ENCODE measurements around the gene ADAMTS17. TPM values are rescaled to one million over a fixed set of nuclear protein-coding genes. Genes with fewer than 3 reads are reported as not detected.

Gene ADAMTS17
- total RNA-seq, 2 experiments from 2014 or later: 0.81 to 1.0 TPM

GRCh38 chr15:100308213-100308600 lies 33.6 kb downstream of the ADAMTS17 start:
- intact Hi-C loops (cut with micrococcal nuclease): no loop called here
- H3K36me3 Mint-ChIP-seq (ENCODE audit: low read depth): peaks cover 13% of the 10 kb centered on the region
- DNase-seq: no peak
- H3K4me1 Mint-ChIP-seq (ENCODE audit: low read depth): peaks cover 5% of the 10 kb centered on the region
- CTCF ChIA-PET: interaction anchor here (0.6 kb wide), 2 partner anchors 96 to 229 kb away, joined by 3 read pairs; no protein-coding TSS in a partner anchor
- H3K27me3 Mint-ChIP-seq (ENCODE audit: low read depth): no peaks in the 10 kb centered on the region
- H3K27ac Mint-ChIP-seq: no peak overlapping the region
- H3K4me3 Mint-ChIP-seq: no peak overlapping the region
- H3K9me3 Mint-ChIP-seq: no peaks in the 10 kb centered on the region

- H3K36me3 Mint-ChIP-seq (ENCODE audit: low read depth): peaks cover 15% of the 10 kb centered on the region
- DNase-seq: no peak
- H3K9me3 Mint-ChIP-seq: no peaks in the 10 kb centered on the region
- CTCF ChIA-PET: interaction anchor here (0.6 to 1.1 kb wide), 3 partner anchors 31 to 95 kb away, joined by 3 read pairs; no protein-coding TSS in a partner anchor
- H3K27ac Mint-ChIP-seq: no peak overlapping the region
- H3K4me3 Mint-ChIP-seq: peak overlapping the region; percentile 27
- H3K4me1 Mint-ChIP-seq (ENCODE audit: low read depth): peaks cover 5% of the 10 kb centered on the region
- no peaks in the 10 kb centered on the region for H3K27me3 Mint-ChIP-seq (ENCODE audit: low read depth)
- intact Hi-C loops (cut with micrococcal nuclease): no loop called here
Measured at GRCh38 chr15:100307241-100308212, 34.2 kb downstream of the ADAMTS17 start.

DNA sequence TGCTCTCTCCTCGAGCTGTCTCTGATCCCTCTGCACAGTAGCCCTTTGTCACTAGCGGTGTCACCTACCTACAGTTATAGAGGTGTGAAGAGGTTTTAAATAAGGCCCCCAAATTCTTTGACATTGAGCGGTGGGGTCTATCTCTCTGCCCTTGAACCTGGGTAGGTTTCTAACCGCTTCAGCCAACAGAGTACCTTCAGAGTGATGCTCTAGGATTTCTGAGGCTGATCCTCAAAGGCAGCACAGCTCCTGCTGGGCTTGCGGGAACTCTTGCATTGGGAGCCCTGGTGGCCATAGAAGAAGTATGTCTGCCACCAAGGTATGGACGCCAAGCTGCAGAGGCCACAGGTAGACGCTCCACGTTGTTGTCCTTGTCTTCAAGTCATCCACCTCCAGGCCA lies 35.7 kb downstream of the ADAMTS17 start:
- CTCF ChIA-PET: interaction anchor here (0.6 kb wide), 1 partner anchor 450 kb away, joined by 3 read pairs; no protein-coding TSS in a partner anchor
- H3K27ac Mint-ChIP-seq: no peak overlapping the region
- peaks cover 5% of the 10 kb centered on the region for H3K9me3 Mint-ChIP-seq
- H3K4me1 Mint-ChIP-seq (ENCODE audit: low read depth): peaks cover 5% of the 10 kb centered on the region
- intact Hi-C loops (cut with micrococcal nuclease): no loop called here
- peaks cover 8% of the 10 kb centered on the region for H3K36me3 Mint-ChIP-seq (ENCODE audit: low read depth)
- no peak for DNase-seq
- H3K27me3 Mint-ChIP-seq (ENCODE audit: low read depth): no peaks in the 10 kb centered on the region
- no peak overlapping the region for H3K4me3 Mint-ChIP-seq

DNA sequence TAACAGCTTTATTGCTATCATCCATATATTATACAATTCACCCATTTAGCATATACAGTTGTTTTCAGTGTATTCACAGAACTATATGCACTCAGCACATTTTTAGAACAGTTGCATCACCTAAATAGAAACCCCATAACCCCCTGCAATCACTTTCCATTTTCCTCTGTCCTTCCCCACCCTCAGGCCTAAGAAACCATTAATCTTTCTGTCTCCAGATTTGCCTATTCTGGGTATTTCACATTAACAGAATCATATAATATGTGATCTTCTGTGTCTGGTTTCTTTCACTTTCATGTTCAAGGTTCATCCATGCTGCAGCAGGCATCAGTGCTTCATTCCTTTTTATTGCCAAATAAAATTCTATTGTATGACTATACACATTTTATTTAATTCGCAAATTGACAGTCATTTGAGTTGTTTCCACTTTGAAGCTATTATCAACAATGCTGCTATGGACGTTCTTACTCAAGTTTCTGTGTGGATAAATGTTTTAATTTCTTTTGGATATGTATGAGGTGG lies 39.8 kb downstream of the ADAMTS17 start:
- peaks cover 21% of the 10 kb centered on the region for H3K36me3 Mint-ChIP-seq (ENCODE audit: low read depth)
- H3K4me3 Mint-ChIP-seq: no peak overlapping the region

GRCh38 chr15:100298257-100298656 lies 43.5 kb downstream of the ADAMTS17 start:
- no peak overlapping the region for H3K27ac Mint-ChIP-seq
- intact Hi-C loops (cut with micrococcal nuclease): no loop called here
- peaks cover 12% of the 10 kb centered on the region for H3K9me3 Mint-ChIP-seq
- DNase-seq: no peak
- no peaks in the 10 kb centered on the region for H3K4me1 Mint-ChIP-seq (ENCODE audit: low read depth)
- H3K27me3 Mint-ChIP-seq (ENCODE audit: low read depth): no peaks in the 10 kb centered on the region
- H3K36me3 Mint-ChIP-seq (ENCODE audit: low read depth): peaks cover 20% of the 10 kb centered on the region
- CTCF ChIA-PET: no interaction called here
- no peak overlapping the region for H3K4me3 Mint-ChIP-seq

More for the DNA sequence above, 39.8 kb downstream of the ADAMTS17 start:
- H3K4me1 Mint-ChIP-seq (ENCODE audit: low read depth): no peaks in the 10 kb centered on the region
- CTCF ChIA-PET: no interaction called here
- intact Hi-C loops (cut with micrococcal nuclease): no loop called here
- DNase-seq: no peak
- H3K27ac Mint-ChIP-seq: no peak overlapping the region
- H3K9me3 Mint-ChIP-seq: peaks cover 12% of the 10 kb centered on the region
- no peaks in the 10 kb centered on the region for H3K27me3 Mint-ChIP-seq (ENCODE audit: low read depth)

- Mint-ChIP-seq H3K4me1 (ENCODE audit: low read depth) (no peaks in the 10 kb centered on the region), H3K36me3 (ENCODE audit: low read depth) (peaks cover 19% of the 10 kb centered on the region), H3K27ac (no peak overlapping the region), H3K4me3 (no peak overlapping the region), H3K27me3 (ENCODE audit: low read depth) (no peaks in the 10 kb centered on the region), H3K9me3 (peaks cover 12% of the 10 kb centered on the region)
- DNase-seq: no peak
- intact Hi-C loops (cut with micrococcal nuclease): no loop called here
- CTCF ChIA-PET: no interaction called here
Measured at GRCh38 chr15:100297812-100298211, 44.0 kb downstream of the ADAMTS17 start.

DNA sequence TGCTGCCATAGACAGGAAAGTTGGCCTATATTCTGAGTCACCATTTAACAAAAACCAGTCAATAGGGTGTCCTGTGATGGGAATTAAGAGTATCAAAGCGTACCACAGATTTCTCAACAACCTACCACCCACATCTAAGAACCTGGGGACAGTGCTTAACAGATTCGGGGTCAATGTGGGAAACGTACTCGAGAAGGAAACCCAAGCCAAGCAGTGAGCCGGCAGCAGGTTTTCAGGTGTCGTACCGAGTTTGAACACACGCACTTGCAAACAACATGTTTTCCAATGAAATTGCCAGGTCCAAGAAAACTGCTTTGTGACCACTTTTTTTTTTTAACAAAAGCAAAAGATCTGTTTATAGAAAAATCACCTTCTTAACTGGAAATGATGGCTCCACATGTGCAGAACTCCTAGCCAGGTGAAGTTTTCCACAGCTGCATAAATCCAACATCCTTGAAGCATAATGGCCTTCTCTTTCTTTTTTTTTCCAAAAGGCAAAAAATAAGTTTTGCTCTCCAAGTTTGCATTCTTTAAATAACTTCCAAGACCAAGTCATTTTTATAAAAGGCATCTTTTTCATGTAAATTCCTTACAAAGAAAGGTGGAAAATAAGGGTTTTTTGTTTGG lies 45.7 kb downstream of the ADAMTS17 start:
- intact Hi-C loops (cut with micrococcal nuclease): no loop called here
- Mint-ChIP-seq H3K9me3 (peaks cover 12% of the 10 kb centered on the region), H3K27ac (no peak overlapping the region), H3K4me3 (no peak overlapping the region), H3K36me3 (ENCODE audit: low read depth) (peaks cover 15% of the 10 kb centered on the region), H3K27me3 (ENCODE audit: low read depth) (no peaks in the 10 kb centered on the region), H3K4me1 (ENCODE audit: low read depth) (peaks cover 1% of the 10 kb centered on the region)
- CTCF ChIA-PET: no interaction called here
- no peak for DNase-seq

GRCh38 chr15:100292010-100292409 lies 49.8 kb downstream of the ADAMTS17 start:
- intact Hi-C loops (cut with micrococcal nuclease): no loop called here
- Mint-ChIP-seq H3K27ac (no peak overlapping the region), H3K4me1 (ENCODE audit: low read depth) (peaks cover 2% of the 10 kb centered on the region), H3K36me3 (ENCODE audit: low read depth) (peaks cover 10% of the 10 kb centered on the region), H3K9me3 (peaks cover 7% of the 10 kb centered on the region), H3K4me3 (no peak overlapping the region), H3K27me3 (ENCODE audit: low read depth) (no peaks in the 10 kb centered on the region)
- CTCF ChIA-PET: no interaction called here
- no peak for DNase-seq

DNA sequence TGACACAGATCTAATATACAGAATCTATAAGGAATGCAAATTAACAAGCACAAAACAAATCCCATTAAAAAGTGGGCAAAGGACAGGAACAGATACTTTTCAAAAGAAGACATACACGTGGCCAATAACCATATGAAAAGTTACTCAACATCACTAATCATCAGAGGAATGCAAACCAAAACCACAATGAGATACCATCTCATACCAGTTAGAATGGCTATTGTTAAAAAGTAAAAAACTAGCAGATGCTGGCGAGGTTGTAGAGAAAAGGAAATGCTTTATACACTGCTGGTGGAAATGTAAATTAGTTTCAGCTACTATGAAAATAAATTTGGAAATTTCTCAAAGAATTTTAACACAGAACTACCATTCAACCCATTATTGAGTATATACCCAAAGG lies 50.7 kb downstream of the ADAMTS17 start:
- Mint-ChIP-seq H3K4me3 (no peak overlapping the region), H3K9me3 (peaks cover 7% of the 10 kb centered on the region), H3K4me1 (ENCODE audit: low read depth) (peaks cover 2% of the 10 kb centered on the region), H3K27ac (no peak overlapping the region), H3K27me3 (ENCODE audit: low read depth) (no peaks in the 10 kb centered on the region), H3K36me3 (ENCODE audit: low read depth) (peaks cover 8% of the 10 kb centered on the region)
- intact Hi-C loops (cut with micrococcal nuclease): no loop called here
- CTCF ChIA-PET: no interaction called here
- DNase-seq: no peak

GRCh38 chr15:100285641-100286295 lies 56.0 kb downstream of the ADAMTS17 start:
- Mint-ChIP-seq H3K4me3 (no peak overlapping the region), H3K27me3 (ENCODE audit: low read depth) (no peaks in the 10 kb centered on the region), H3K36me3 (ENCODE audit: low read depth) (peaks cover 10% of the 10 kb centered on the region), H3K4me1 (ENCODE audit: low read depth) (no peaks in the 10 kb centered on the region), H3K27ac (no peak overlapping the region), H3K9me3 (peaks cover 1% of the 10 kb centered on the region)
- no peak for DNase-seq
- intact Hi-C loops (cut with micrococcal nuclease): no loop called here
- CTCF ChIA-PET: interaction anchor here (0.6 kb wide), 1 partner anchor 13 kb away, joined by 3 read pairs; no protein-coding TSS in a partner anchor

- Mint-ChIP-seq H3K27ac (no peak overlapping the region), H3K4me1 (ENCODE audit: low read depth) (no peaks in the 10 kb centered on the region), H3K4me3 (no peak overlapping the region), H3K9me3 (peaks cover 1% of the 10 kb centered on the region), H3K27me3 (ENCODE audit: low read depth) (no peaks in the 10 kb centered on the region), H3K36me3 (ENCODE audit: low read depth) (peaks cover 19% of the 10 kb centered on the region)
- DNase-seq: no peak
- CTCF ChIA-PET: no interaction called here
- intact Hi-C loops (cut with micrococcal nuclease): no loop called here
Measured at GRCh38 chr15:100284701-100285100, 57.1 kb downstream of the ADAMTS17 start.

DNA sequence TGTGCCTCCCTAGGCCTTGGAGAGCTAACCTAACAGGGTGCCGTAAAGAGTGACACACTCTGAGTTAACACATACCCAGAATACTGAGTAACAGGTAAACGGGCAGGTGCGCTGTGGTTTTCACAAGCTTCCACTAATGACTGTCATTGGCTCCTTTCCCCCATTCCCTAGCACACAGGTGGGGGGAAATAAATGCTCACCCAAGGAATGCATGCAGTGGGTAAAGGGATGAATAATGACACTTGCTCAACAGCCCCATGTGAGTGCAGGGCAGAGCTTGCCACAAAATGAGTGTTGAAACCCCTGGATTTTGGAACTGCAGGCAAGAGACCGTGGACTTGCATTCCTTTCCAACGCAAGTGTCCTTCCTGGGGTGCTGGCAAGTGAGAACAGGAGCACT lies 57.6 kb downstream of the ADAMTS17 start:
- no peak for DNase-seq
- CTCF ChIA-PET: no interaction called here
- H3K4me1 Mint-ChIP-seq (ENCODE audit: low read depth): no peaks in the 10 kb centered on the region
- no peak overlapping the region for H3K4me3 Mint-ChIP-seq
- H3K36me3 Mint-ChIP-seq (ENCODE audit: low read depth): peaks cover 21% of the 10 kb centered on the region
- H3K9me3 Mint-ChIP-seq: peaks cover 1% of the 10 kb centered on the region
- intact Hi-C loops (cut with micrococcal nuclease): no loop called here
- H3K27me3 Mint-ChIP-seq (ENCODE audit: low read depth): no peaks in the 10 kb centered on the region
- H3K27ac Mint-ChIP-seq: no peak overlapping the region

All from activated naive CD4-positive, alpha-beta T cell treated with anti-CD3 and anti-CD28 coated beads for 36 hours (primary cell).